Mesenteric fat pad (tissue), 1 donor: ENCODE data around the gene PTPN23. TPM values are rescaled to one million over a fixed set of nuclear protein-coding genes. Genes with fewer than 3 reads are reported as not detected.

ENCODE experiments used
- DNase-seq: peaks from one replicate; pipeline ENCODE4 v3.0.0-alpha.2; 2020; ENCODE audit warnings: low spot score
- total RNA-seq: library from RNA; stranded (reverse); fragmentation: NEBNext Ultra II Directional; extraction: Animal tissue kit (Norgen Biotek cat#: 25700); gene quantifications from one replicate; pipeline ENCODE4 v1.2.1, GENCODE V29; 2021
- donor health status: DM: yes; HTN: yes; CAD: no.

PTPN23 gene
- total RNA-seq, 1 donor from 2014 or later: 40.3 TPM

- DNase-seq: no peak
Measured at GRCh38 chr3:47405820-47406761, 25.3 kb downstream of the PTPN23 start.

GRCh38 chr3:47406762-47407149, 25.9 kb downstream of the PTPN23 start:
- no peak for DNase-seq

GRCh38 chr3:47407237-47407636, 26.4 kb downstream of the PTPN23 start:
- no peak for DNase-seq

GRCh38 chr3:47407896-47408838, 27.3 kb downstream of the PTPN23 start:
- DNase-seq: no peak

GRCh38 chr3:47408839-47409229, 28.0 kb downstream of the PTPN23 start:
- DNase-seq: no peak

GRCh38 chr3:47409284-47409683, 28.5 kb downstream of the PTPN23 start:
- DNase-seq: no peak

- DNase-seq: no peak
Measured at GRCh38 chr3:47409688-47410416, 29.0 kb downstream of the PTPN23 start.

- DNase-seq: no peak
Measured at GRCh38 chr3:47410417-47410720, 29.5 kb downstream of the PTPN23 start.

- DNase-seq: no peak
Measured at GRCh38 chr3:47410801-47411646, 30.2 kb downstream of the PTPN23 start.

- DNase-seq: no peak
Measured at GRCh38 chr3:47411696-47412452, 31.1 kb downstream of the PTPN23 start.

GRCh38 chr3:47412453-47412756, 31.6 kb downstream of the PTPN23 start:
- DNase-seq: no peak

- no peak for DNase-seq
Measured at GRCh38 chr3:47412842-47413520, 32.2 kb downstream of the PTPN23 start.

GRCh38 chr3:47413751-47414150, 32.9 kb downstream of the PTPN23 start:
- DNase-seq: no peak

GRCh38 chr3:47414161-47414564, 33.3 kb downstream of the PTPN23 start:
- no peak for DNase-seq

- no peak for DNase-seq
Measured at GRCh38 chr3:47414666-47415587, 34.1 kb downstream of the PTPN23 start.

GRCh38 chr3:47416041-47416440, 35.2 kb downstream of the PTPN23 start:
- DNase-seq: no peak

GRCh38 chr3:47418167-47419082, 37.6 kb downstream of the PTPN23 start:
- no peak for DNase-seq
